Colonic mucosa (tissue), 4 donors: ENCODE data around the gene MAGI2. TPM values are rescaled to one million over a fixed set of nuclear protein-coding genes. Genes with fewer than 3 reads are reported as not detected.

Experiments used
- DNase-seq: peaks from one replicate; pipeline ENCODE4 v3.0.0-alpha.2; 2020
- H3K27ac ChIP-seq: fragments of 200-600 bp; one replicate; pipeline ENCODE4 v1.8.0; 2021
- H3K27me3 ChIP-seq: fragments of 200-600 bp; one replicate; pipeline ENCODE4 v1.8.0; 2021
- H3K36me3 ChIP-seq: fragments of 200-600 bp; one replicate; pipeline ENCODE4 v1.8.0; 2021
- H3K4me1 ChIP-seq: fragments of 200-600 bp; one replicate; pipeline ENCODE4 v1.8.0; 2021; ENCODE audit warnings: mild to moderate bottlenecking
- H3K4me3 ChIP-seq: fragments of 200-600 bp; one replicate; pipeline ENCODE4 v1.8.0; 2021
- H3K9ac ChIP-seq, 2 donors: one replicate each; pipeline ENCODE4 v1.7.0; 2013; ENCODE audit warnings: control low read depth in 2 of 2, low read depth in 2 of 2, low read length in 2 of 2
- H3K9me3 ChIP-seq: fragments of 200-600 bp; one replicate; pipeline ENCODE4 v1.8.0; 2021
- CTCF ChIP-seq: fragments of 200-600 bp; IDR thresholded peaks from one replicate; pipeline ENCODE4 v1.8.0; 2022; ENCODE audit warnings: antibody characterized with exemption, mild to moderate bottlenecking
- intact Hi-C: fragments of 100-400 bp; cut with DNase I; formaldehyde crosslinking; loops from one replicate; pipeline ENCODE4 v1.14.1; 2022
- total RNA-seq, 2 donors: library from RNA; stranded (reverse); fragmentation: NEBNext Ultra II Directional in 1 of 2; extraction: Animal tissue kit (Norgen Biotek cat#: 25700) in 1 of 2; gene quantifications; one replicate each; pipeline ENCODE4 v1.2.1, GENCODE V29; 2021
- donor health status: healthy.
- donor health status: DM: no; HTN: no; CAD: no.
- donor health status: DM: no; HTN: no; CAD: no.

MAGI2 gene
- total RNA-seq, 2 donors from 2014 or later, result 1.1 to 2.4 TPM

- intact Hi-C loops, result no loop called here
- no peaks in the 10 kb centered on the region for H3K36me3 ChIP-seq
- H3K4me3 ChIP-seq, result no peak overlapping the region
- no peak for DNase-seq
- H3K27me3 ChIP-seq, result no peaks in the 10 kb centered on the region
- H3K9ac ChIP-seq, result no peak overlapping the region
- no peak for TF ChIP-seq CTCF
- no peaks in the 10 kb centered on the region for H3K9me3 ChIP-seq
- no peak overlapping the region for H3K27ac ChIP-seq
- no peaks in the 10 kb centered on the region for H3K4me1 ChIP-seq
These were observed 1269.2 kb downstream of the MAGI2 start for GRCh38 chr7:78184299-78184698.

- Histone ChIP-seq H3K27me3 (no peaks in the 10 kb centered on the region), H3K9ac (no peak overlapping the region), H3K4me3 (no peak overlapping the region), H3K4me1 (no peaks in the 10 kb centered on the region), H3K9me3 (no peaks in the 10 kb centered on the region), H3K36me3 (no peaks in the 10 kb centered on the region), H3K27ac (no peak overlapping the region)
- no peak for DNase-seq
- intact Hi-C loops, result no loop called here
- TF ChIP-seq CTCF, result no peak
These were observed 1273.5 kb downstream of the MAGI2 start for GRCh38 chr7:78179827-78180477.

GRCh38 chr7:78179211-78179610 is 1274.3 kb downstream of the MAGI2 start:
- TF ChIP-seq CTCF, result no peak
- no peaks in the 10 kb centered on the region for H3K9me3 ChIP-seq
- H3K27me3 ChIP-seq, result no peaks in the 10 kb centered on the region
- no peak overlapping the region for H3K4me3 ChIP-seq
- no peak for DNase-seq
- H3K4me1 ChIP-seq, result no peaks in the 10 kb centered on the region
- intact Hi-C loops, result no loop called here
- H3K27ac ChIP-seq, result no peak overlapping the region
- H3K9ac ChIP-seq, result no peak overlapping the region
- no peaks in the 10 kb centered on the region for H3K36me3 ChIP-seq

GRCh38 chr7:78178319-78178718 is 1275.1 kb downstream of the MAGI2 start:
- intact Hi-C loops, result no loop called here
- Histone ChIP-seq H3K27me3 (no peaks in the 10 kb centered on the region), H3K27ac (no peak overlapping the region)

GRCh38 chr7:78176171-78176570 is 1277.3 kb downstream of the MAGI2 start:
- no peaks in the 10 kb centered on the region for H3K36me3 ChIP-seq
- no peaks in the 10 kb centered on the region for H3K9me3 ChIP-seq
- no peak overlapping the region for H3K9ac ChIP-seq
- intact Hi-C loops, result no loop called here
- H3K27me3 ChIP-seq, result no peaks in the 10 kb centered on the region
- H3K4me3 ChIP-seq, result no peak overlapping the region
- no peak overlapping the region for H3K27ac ChIP-seq
- no peak for TF ChIP-seq CTCF
- no peaks in the 10 kb centered on the region for H3K4me1 ChIP-seq
- DNase-seq, result no peak

More at GRCh38 chr7:78178319-78178718, 1275.1 kb downstream of the MAGI2 start:
- H3K9me3 ChIP-seq, result no peaks in the 10 kb centered on the region
- no peak overlapping the region for H3K4me3 ChIP-seq
- TF ChIP-seq CTCF, result no peak
- no peak overlapping the region for H3K9ac ChIP-seq
- H3K4me1 ChIP-seq, result no peaks in the 10 kb centered on the region
- no peaks in the 10 kb centered on the region for H3K36me3 ChIP-seq
- DNase-seq, result no peak
